GM19025 (cell line): ENCODE results near the gene SLC9B2.

Experiments used
- ATAC-seq: cut with Tn5 transposase; IDR thresholded peaks from one replicate; pipeline ENCODE4 v1.9.1; 2021; ENCODE audit warnings: mild to moderate bottlenecking, low read depth, moderate library complexity; ENCODE audit not compliant: unreplicated experiment

Gene SLC9B2, protein sequence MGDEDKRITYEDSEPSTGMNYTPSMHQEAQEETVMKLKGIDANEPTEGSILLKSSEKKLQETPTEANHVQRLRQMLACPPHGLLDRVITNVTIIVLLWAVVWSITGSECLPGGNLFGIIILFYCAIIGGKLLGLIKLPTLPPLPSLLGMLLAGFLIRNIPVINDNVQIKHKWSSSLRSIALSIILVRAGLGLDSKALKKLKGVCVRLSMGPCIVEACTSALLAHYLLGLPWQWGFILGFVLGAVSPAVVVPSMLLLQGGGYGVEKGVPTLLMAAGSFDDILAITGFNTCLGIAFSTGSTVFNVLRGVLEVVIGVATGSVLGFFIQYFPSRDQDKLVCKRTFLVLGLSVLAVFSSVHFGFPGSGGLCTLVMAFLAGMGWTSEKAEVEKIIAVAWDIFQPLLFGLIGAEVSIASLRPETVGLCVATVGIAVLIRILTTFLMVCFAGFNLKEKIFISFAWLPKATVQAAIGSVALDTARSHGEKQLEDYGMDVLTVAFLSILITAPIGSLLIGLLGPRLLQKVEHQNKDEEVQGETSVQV

DNA sequence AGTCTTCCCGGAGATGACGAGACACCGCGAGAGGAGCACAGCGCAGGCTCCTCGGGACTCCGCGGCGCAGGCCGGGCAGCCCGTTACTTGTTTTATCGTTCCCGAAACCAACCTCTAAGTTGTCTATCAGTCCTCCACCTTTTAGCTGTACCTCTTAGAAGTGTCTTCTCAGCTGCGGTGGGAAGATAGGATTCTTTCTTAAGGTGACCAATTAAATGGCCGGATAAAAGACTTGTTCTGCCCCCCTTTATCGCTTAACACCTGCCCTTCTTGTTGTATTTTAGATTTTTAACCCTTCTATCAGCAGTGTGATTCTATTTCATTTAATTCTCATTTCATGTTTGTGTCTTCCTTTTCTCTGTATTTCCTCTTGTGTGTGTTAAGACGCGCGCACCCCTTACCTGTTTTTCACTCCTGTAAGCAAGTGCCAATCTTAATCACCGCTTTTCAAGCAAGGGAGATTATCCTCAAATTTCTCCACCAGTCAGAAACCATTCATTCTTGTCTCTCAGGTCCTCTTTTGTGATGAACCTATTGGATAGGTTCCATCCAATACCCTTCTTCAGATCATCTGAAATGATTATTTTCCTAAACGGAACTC is at the start of gene SLC9B2:
SLC9B2 (minus strand) TSS at position 15 of the 601 bp plus-strand sequence. CDS start 9,211 bp downstream, outside the sequence.
- ATAC-seq: peak; percentile 44

DNA sequence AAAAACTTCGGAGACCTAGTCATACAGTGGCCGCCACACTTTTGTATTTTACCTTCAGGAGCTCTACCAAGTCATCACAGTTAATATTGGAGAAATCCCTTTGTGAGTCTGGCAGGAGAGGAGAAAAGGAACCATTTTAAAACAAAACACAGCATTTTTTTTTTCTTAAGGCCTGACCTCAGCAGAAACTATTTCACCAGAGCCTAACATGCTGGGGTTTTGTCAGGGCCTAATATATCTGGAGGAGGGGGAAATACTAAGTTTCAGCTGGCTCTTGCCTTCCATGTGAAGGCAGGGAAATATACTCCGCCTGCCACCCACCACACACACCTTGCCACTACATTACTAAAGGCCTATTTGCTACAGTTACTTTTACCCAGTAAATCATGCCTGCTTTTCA is 49.6 kb upstream of the SLC9B2 start:
- no peak for ATAC-seq

DNA sequence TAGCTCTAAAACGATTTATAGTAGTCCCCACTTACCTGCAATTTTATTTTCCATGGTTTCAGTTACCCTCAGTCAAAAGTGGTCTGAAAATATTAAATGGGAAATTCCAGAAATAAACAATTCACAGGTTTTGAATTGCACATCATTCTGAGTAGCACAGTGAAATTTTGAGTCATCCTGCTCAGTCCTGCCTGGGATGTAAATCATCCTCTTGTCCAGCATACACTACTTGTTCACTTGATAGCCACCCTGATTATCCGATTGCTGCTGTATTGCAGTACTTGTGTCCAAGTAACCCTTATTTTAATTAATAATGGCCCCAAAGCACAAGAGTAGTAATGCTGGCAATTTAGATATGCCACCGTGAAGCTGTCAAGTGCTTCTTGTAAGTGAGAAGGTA is 46.6 kb upstream of the SLC9B2 start:
- ATAC-seq: no peak

DNA sequence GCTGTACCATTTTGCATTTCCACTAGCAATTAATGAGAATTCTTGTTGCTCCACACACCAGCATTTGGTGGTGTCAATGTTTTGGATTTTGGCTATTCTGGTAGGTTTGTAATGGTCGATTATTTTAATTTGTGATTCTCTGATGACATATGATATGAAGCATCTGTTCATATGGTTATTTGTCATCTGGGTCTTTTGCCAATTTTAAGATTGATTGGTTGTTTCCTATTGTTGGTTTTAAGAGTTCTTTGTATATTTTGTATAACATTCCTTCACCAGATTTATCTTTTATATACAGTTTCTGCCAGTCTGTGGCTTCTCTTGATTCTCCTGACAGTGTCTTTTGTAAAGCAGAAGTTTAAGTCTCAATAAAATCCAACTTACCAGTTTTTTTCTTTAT is 41.6 kb upstream of the SLC9B2 start:
- ATAC-seq: no peak

DNA sequence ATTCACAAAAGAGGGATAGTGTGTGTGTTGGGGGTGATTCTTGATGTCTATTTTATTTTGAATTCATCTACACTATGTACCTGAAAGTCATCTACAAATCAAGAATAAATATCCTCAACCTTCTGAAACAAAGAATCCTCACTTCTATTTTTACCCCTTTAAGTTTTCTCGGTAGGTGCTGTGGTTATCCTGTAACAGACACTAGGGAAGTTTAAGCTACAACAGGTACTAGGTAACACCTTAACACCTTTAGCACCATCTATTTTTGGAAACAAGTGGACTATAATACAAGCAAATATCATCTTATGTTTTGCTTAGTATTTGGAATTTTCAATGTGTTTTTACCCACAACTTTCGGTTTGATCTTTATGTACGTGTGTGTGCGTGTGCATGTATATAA is 35.0 kb upstream of the SLC9B2 start:
- no peak for ATAC-seq

DNA sequence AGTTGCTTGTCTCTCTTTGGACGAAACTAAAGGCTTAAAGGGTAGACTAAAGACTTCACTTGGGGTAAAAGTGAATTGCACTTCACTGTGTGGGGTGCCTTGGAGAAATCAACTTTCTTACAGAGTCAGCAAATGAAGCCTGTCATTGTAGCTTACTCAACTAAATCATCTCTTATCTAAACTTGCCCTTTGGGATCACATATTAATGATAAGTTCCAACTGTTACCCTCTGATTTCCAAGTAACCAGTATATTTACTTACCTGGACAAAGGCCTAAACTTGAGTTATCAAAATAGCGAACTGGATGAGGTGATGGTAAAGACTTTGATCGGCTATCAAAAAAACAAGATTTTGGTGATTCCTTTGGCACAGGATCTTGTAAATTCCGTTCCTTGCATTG is 32.0 kb upstream of the SLC9B2 start:
- ATAC-seq: no peak

DNA sequence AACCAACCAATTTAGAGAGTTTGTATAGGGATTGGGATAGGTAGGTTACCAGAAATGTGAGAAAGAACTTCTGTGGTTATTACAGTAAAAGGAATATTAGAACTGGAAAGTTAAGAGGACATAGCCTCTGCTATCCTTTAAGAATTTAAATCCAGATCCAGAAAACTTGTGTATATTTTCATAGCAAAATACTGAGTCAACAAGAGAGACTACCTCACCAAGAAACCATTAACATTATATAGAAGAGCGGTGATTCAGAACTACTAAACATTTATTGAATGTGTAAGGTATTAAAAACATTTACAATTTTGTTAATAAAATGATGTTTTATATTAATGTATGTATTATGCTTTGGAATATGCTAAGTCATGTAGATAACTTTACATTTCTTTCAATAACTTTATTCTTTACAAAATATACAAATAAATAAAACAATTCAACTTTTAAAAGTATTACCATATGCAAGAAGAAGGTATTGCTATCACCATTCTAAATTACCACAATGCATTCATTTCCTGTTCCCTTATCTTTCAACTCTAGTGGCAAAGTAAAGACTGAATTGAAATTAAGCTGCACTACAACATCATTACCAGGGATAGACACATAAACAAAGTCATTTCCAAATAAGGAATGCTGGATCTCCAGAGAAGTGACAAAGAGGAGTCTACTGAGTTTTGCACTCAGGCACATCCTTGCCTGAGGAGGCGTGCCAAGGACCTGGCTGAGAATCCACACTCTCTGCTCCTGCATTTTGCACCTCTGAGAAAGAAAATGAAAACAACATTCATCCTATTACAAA is 29.2 kb upstream of the SLC9B2 start:
- no peak for ATAC-seq

DNA sequence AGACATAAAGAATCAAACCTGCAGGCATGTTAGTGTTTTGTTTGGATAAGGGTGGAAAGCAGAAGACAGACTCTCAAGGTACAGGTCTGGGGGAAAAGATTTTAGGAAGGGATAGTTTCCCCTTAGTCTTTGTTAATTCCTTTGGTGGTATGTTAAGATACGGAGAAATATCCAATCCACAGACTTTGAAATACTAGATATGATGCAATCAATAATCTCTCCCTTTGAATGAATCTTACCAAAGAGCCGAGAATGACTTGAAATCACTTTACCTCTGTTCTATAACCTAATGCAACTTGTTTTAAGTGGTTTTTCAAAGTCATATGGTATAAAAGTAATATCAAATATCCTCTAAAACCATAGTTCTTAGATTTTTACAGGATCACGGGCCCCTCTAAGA is 28.3 kb upstream of the SLC9B2 start:
- ATAC-seq: no peak

DNA sequence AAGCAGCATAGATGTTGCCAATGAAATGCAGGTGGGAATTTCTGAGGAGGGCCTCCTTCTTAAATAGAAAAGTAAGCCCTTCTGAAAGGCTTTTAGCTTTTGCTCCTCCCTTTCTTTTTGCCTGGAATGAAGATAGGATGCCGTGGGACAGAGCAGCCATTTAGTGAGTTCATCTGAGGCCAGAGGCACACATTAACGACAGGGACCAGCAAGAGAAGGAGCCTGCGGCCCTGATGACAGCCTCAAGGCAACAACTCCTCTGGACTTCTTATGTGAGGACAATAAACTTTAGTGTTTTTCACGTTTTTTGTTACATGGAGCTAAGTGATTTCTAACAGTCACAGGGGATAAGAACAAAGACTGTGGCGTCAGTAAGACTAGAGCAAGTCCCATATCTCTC is 24.1 kb upstream of the SLC9B2 start:
- ATAC-seq: no peak

DNA sequence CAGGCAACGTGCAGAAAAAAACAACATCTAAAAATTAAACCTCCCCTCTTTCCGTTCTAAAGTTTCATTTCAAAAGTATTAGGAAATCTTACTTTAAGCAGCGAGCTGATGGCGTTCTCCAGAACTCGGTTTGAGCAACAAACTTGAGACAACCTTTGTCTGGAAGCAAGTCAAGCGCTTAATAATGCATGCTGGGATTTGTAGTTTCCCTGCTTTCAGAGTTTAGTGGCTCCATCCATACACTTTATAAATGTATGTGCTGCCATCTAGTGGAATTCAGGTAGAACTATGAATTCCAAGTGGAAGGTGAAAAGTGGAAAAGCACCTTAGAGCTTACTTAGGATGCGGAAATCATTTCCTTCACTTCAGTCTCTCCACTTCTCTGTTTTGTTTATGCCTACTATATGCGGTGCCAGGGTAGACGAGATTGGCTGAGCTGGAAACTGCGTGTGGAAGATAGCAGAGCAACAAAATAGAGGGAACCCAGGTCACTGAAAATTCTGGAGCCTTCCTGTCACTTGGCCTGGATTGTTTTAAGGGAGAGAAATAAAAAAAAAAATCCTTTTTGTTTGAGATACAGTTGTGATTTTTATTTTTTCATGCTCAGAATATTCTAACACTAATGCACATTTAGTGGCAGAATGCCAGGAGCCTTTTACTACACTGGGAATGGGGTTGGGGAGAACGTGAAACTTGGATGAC is 23.3 kb upstream of the SLC9B2 start, which contains the start of gene BDH2:
BDH2 (minus strand) TSS at position 144 of the 702 bp plus-strand sequence. CDS start 3,580 bp downstream, outside the sequence.
- peak; percentile 94 for ATAC-seq

DNA sequence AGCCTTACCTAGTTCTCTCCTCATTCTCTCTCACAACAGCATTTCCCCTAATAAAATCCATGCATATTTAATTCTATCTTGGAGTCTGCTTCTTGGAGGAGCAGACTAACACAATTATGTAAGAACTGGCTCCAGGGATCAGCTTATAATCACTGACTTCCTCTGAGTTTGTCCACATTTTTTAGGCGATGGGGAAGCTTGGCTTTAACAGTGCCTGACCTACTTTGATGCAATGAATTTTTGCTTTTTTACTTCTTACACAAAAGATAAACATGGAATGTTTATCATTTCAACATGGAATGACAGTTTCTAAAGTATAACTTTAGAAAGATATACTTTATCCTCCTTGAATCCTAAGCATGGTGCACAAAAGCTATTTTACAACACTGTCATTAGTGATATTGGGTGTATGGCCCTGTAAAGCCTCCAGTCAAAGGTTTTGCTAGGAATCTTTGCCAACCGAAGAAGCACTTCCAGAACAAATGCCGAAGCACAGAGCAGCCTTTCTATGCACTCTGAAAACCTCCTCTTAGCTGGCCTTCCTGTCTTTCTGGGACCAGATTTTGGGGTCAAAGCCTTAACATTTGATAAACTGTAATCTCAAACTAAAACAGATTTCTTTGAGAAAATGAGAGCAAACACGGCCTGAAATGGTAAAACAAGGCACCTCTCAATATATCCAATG is 22.3 kb upstream of the SLC9B2 start:
- ATAC-seq: no peak

DNA sequence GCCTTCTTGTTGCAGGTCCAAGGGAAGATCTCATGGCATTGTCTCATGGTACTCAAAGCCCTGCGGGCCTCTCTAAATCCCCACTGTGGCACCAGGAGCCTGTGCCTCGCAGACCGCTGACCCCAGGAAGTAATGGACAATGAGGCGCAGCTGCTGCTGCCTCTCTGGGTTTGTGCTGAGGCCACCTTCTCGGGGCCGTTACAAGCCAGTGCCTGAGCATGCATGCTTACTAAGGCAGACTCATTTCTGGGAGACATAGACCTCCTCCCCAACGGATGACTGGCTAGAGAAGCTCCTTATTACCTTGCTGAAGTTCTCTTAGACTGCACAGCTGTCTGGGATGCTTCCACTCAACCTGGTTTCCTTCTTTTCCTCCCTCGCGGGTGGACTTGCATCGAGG is 21.8 kb upstream of the SLC9B2 start:
- ATAC-seq: no peak

DNA sequence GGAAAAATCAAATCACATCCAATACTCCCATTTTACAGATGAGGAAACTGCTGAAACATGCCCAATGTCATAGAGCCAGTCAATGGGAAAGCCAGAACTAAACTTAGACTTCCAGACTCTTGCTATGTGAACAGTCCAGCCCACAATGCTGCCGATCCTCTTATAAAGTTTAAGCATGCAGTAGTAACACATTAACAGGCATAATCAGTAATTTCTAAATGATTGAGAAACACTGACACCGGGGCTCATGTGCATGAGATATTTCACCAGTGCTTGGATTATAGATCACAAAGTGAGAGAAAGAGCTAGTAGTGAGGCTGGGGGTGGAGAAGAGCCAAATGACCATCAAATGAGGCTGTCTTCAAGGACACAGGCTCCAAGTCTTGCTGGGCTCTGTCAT is 20.6 kb upstream of the SLC9B2 start:
- ATAC-seq: no peak

DNA sequence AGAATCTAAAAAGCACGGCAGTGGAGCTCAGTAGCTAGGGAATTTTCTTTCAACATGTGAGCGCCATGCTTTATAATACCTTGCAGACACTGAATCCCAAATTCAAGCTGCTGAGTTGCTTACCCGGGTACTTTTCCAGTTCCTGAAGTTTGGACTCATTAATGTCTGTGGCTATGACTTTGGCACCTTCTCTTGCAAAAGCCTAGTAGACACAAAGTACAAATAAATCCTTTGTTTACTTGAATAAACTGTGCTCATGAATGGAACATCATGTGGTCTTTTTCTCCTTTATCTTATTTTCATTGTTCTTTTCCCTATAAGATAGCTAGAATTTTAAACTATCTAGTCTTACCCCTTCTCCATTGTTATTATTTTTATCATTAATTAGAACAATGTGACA is 18.5 kb upstream of the SLC9B2 start:
- ATAC-seq: no peak

DNA sequence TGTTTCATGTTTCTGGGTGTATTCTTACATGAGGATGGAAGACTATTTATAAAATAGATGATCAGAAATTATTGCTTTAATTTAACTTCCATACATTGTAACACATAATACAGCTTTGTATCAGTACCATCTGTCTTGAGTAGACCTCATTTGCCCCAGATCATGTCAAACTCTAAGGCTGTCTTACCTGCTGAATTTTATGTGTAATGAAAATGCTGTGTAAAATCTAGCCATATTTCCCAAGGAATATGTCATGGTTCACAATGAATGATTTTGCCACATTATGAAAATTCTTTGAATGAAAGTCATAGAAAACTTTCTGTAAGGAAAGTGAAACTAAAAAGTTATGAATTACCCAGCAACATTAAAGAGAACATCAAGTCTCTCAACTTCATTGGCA is 15.7 kb upstream of the SLC9B2 start:
- peak; percentile 39 for ATAC-seq

DNA sequence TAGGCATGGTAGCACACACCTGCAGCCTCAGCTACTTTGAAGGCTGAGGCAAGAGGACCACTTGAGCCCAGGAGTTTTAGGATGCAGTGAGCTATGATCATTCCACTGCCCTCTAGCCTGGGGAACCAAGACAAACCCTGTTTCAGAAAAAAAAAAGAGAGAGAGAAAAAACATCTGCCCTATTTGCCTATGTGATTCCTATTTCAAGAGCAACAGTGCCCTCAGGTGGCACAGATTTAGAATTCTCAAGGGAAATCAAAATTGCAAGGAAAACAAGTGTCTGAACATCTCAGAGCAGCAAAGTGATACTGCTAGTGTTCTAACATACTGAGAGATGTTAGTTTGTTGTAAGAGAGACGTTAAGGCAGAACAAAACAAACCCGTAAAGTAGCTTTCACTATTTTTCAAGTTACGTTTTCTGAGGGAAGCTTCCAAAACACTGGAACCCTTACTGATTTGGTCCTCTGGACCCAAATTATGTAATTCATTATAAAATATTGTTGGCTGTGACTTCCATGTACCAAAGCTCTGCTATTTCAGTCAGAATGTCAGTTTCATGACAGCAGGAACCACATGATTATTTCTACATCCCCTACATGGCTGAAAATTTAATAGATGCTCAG is 15.2 kb upstream of the SLC9B2 start:
- no peak for ATAC-seq

DNA sequence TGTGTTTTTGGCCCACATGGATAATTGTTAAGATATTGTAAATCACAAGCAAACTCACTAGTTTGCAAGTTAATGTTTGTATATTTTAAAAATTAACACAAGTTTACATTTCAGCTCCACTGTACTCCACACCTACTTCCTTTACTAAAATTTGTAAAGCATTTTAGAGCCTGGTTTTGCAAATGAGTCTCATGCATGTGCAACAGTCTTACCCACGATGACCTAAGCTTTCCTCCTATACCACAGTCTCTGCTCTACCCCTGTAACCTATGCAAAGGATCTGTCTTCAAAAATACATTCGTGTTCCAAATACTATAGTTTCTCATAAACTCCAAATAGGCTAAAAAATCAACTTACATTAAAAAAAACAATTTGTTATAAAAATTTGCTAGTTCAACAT is 12.9 kb upstream of the SLC9B2 start:
- no peak for ATAC-seq

DNA sequence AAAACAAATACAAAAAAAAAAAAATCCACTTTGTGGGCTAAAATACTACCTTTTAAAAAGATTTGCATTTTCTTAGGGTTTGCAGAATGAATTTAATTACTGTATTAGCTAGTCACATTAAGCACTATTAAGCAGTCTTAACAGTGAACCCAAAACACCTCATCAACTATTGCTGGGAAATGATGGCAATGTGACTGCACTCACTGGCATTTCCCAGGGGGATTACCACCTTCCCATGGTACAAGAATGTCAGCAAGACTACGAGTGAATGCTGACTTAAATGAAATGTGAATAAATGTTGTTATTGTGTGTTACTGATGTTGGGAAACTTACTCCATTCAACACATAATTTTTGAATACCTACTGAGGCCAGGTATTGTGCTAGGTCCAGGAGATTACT is 10.0 kb upstream of the SLC9B2 start:
- no peak for ATAC-seq

DNA sequence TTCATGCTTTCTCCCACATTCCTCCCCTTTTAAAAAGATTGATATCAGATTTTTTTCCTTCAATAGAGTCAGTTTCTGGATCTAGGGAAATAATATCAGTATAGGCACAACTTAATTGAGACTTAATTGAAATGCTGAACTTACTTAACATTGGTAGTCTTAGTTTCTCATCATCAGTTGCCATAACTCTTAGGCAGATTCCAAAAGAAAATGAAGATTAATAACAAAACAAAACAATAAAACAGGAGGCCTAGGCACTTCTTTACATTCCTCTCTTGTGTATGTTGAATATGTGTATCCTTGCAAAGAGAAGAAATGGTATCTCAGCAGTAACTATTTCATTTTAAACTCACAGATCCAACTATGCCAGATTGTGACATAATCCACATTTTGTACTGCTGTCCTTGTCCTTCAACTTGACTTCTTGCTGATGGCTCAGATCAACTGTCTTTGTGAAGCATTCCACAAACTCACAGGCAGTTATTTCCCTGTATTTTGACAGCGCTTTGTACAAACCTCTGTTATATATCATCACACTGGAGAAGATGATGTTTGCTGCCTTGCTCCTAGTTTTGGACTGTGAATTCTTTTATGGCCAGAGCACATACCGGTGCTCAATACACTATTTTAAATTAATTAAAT is 9.1 kb upstream of the SLC9B2 start:
- no peak for ATAC-seq
